GM19324 (cell line): Measurements from ENCODE around the gene CALML6.

ENCODE experiments used
- ATAC-seq: cut with Tn5 transposase; IDR thresholded peaks from one replicate; pipeline ENCODE4 v1.9.1; 2021; ENCODE audit warnings: mild to moderate bottlenecking, moderate library complexity; ENCODE audit not compliant: unreplicated experiment, low FRiP score

The CALML6 gene

GRCh38 chr1:1960480-1961196 lies 45.6 kb downstream of the CALML6 start:
- no peak for ATAC-seq

DNA sequence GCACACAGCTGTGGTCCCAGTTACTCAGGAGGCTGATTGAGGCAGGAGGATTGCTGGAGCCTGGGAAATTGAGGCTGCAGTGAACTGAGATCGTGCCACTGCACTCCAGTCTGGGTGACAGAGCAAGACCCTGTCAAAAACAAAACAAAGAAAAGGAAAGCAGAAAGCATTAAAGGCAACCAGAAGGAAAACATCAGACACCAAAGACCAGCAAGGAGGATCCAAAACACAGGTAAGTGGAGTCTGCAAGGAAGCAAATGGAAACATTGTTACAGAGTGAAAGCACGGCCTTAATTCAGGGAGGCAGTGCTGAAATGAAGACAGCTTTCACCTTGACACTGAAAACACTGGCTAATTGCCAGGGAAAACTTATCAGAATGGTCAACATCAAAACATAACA lies 47.7 kb downstream of the CALML6 start:
- no peak for ATAC-seq

- no peak for ATAC-seq
Measured at GRCh38 chr1:1963570-1963969, 48.5 kb downstream of the CALML6 start.

- no peak for ATAC-seq
Measured at GRCh38 chr1:1964811-1965210, 49.8 kb downstream of the CALML6 start.

- ATAC-seq: no peak
Measured at GRCh38 chr1:1965546-1965945, 50.5 kb downstream of the CALML6 start.

DNA sequence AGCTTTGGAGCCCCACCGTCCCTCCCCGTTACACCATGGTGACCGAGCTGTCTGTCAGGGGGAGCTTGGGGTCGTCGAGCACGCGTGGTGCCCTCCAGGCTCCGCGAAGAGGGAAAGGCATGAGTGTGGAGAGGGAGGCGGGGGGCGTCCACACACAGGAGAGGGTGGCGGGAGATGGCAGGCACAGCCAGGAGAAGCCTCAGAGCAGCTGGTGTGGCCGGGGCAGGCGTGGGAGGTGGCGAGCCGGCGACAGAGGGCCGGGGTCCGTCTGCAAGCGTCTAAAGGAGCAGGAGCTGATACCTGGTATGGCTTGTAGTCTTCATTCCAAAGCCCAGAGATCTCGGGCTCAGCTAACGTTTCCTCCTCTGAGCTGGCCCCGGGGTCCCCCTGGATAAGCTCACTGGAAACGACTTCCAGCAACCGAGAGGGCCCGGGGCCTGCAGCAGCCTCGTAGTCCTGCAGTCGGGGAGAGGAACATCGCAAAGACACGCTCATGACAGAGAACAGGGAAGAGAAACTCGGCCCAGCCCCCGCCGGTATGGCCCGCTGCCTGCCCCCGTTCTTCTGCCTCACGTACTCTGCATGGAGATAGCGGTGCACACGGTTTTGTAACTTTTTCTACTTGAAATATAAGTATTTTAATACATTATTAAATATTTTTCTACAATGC lies 51.1 kb downstream of the CALML6 start:
- ATAC-seq: no peak
